RCC 7860 (cell line): ENCODE measurements around the gene ADGRB3.
"Not testable (repeated sequence)": the region's sequence is repeated elsewhere in the genome, so short reads cannot be mapped to it uniquely, and the experiment has no call there.

Experiments used
- DNase-seq: peaks from one replicate; pipeline ENCODE4 v3.0.0-alpha.2; 2015; ENCODE audit warnings: low spot score
- FAIRE-seq: peaks from 2 replicates; lab custom pipeline; 2012; peaks lifted over from hg19 to GRCh38; lab: Jason Lieb, UNC

The ADGRB3 gene

DNA sequence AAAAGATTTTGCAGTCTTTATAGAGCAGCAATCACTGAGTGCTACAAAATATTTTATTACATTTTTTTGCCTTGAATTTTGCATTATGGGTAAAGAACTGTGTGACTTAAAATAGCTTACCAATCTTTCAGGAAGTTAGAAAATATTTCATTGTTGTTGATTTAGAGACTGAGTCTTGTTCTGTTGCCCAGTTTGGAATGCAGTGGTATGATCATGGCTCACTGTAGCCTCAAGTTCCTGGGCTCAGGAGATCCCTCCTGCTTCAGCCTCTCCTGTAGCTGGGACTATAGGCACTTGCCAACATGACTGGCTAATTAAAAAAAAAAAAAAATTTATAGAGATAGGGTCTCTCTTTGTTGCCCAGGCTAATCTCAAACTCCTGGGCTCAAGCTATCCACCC is 100.8 kb downstream of the ADGRB3 start:
- FAIRE-seq (no peak), DNase-seq (no peak)

- FAIRE-seq (no peak), DNase-seq (no peak)
These were observed 102.0 kb downstream of the ADGRB3 start for GRCh38 chr6:68737061-68737460.

- FAIRE-seq (no peak), DNase-seq (no peak)
These were observed 103.0 kb downstream of the ADGRB3 start for GRCh38 chr6:68738039-68738438.

- DNase-seq (no peak), FAIRE-seq (no peak)
These were observed 105.9 kb downstream of the ADGRB3 start for GRCh38 chr6:68740828-68741500.

GRCh38 chr6:68741501-68742386 is 106.7 kb downstream of the ADGRB3 start:
- FAIRE-seq: no peak
- no peak for DNase-seq

GRCh38 chr6:68743099-68743498 is 108.0 kb downstream of the ADGRB3 start:
- no peak for FAIRE-seq
- DNase-seq: no peak

GRCh38 chr6:68744376-68744775 is 109.3 kb downstream of the ADGRB3 start:
- not testable (repeated sequence) for FAIRE-seq, DNase-seq

DNA sequence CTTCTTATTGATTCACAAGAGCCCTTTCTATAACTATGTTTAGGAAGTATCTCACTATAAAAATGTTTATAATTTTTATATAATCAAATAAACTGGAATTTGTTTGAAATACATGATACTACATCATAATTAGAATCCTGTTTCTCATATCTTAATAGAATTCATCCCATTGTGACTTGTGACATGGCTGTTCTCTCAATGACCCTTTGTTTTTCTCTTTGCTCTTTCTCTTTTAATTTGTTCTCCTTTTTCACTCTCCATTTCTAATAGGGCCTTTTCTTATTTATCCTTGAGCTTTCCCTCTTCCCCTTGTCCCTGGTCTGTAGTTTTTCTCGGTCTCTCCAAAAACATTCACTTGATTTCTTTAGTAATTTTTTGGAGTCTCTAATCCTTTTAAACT is 111.3 kb downstream of the ADGRB3 start:
- DNase-seq (no peak), FAIRE-seq (no peak)

DNA sequence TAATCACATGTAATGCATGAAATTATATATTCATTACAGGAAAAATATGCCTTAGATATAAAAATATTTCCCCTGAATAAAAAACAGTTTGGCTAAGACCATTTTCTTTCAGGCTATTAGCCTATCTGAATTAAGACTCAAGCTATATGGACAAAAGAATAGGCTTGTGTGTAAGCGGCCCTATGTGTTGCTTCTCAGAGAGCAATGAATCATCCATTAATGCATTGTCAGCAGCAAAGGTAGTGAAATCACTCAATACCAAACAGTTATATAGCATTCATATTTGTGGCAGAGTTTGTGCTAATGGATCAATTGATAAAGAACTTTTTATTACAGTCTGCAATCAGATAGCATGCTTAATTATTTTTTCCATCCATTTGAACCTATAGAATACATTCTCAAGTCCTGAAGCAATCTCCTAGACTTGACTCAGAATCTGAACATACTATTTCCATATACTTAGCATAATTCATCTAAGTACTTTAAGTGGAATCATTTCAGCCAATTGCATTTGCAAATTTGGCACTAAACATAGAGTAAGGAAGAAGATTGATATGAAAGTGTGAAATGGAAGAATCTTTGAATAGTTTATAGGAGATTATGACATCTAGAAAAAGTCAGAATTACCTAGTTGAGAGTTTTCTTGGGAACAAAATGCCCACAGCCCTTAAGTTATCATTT is 112.2 kb downstream of the ADGRB3 start:
- DNase-seq (no peak), FAIRE-seq (no peak)

- DNase-seq, FAIRE-seq: not testable (repeated sequence)
These were observed 112.8 kb downstream of the ADGRB3 start for GRCh38 chr6:68747832-68748231.

- DNase-seq: no peak
- FAIRE-seq: no peak
These were observed 119.7 kb downstream of the ADGRB3 start for GRCh38 chr6:68754681-68755213.

DNA sequence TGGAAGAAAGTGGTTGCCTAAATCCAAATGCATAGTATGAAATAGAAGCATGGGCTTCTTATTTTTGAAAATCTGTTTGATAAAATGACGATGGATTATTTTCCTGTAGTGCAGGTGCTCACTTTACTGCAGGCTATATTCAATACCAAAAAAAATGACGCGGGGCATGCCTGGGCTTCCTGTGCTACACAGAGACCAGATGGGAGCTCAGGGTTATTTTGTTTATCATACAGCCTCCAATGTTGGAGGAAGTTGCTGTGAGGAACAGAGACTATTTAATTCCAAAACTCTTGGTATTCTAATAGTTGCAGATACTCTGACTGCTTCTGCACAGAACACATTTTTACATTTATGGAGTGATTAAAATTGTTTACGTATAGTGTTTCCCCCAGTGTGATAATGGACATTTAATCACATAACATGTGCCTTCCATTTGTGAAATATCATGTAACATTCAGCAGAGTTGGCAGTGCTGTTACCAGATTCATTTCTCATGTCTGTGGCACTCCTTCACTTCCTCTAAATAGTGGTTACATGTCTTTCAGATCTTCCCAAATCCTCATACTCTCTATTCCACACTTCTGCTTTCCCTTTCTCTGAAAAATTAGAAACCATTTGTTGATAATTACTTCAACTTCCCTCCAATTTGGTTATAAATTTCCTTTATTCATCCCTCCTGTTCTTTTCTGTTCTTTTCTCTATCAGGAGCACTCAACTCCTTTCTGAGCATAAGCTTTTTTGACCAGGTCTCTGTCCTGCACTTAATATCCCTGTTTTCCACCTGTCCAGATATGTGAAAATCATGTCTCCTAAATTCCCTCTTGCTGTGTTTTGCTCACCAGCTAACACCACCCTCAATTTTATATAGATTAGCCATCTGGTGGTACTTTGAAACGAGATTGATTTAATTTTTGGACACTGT is 121.6 kb downstream of the ADGRB3 start:
- DNase-seq (no peak), FAIRE-seq (no peak)

DNA sequence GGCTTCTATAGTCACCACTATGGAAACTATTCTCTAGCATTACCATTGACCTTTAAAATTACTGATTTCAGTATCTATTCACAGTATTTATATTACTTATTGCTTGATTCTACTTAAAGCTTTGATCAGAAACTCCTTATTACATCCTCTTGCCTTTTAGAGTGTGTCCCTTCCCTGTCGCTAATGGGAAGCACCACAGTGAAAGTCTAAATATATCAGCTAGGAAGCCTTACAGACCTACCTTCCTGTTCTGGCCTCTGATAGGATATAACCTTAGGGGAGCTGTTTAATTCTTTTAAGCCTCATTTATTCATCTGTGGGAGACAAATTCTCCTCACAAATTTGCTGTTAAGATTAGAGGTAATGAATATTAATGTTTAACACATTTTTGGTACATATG is 122.7 kb downstream of the ADGRB3 start:
- DNase-seq (no peak), FAIRE-seq (no peak)

- DNase-seq (no peak), FAIRE-seq (no peak)
These were observed 123.5 kb downstream of the ADGRB3 start for GRCh38 chr6:68758559-68758958.

GRCh38 chr6:68760485-68760884 is 125.4 kb downstream of the ADGRB3 start:
- DNase-seq (no peak), FAIRE-seq (no peak)

DNA sequence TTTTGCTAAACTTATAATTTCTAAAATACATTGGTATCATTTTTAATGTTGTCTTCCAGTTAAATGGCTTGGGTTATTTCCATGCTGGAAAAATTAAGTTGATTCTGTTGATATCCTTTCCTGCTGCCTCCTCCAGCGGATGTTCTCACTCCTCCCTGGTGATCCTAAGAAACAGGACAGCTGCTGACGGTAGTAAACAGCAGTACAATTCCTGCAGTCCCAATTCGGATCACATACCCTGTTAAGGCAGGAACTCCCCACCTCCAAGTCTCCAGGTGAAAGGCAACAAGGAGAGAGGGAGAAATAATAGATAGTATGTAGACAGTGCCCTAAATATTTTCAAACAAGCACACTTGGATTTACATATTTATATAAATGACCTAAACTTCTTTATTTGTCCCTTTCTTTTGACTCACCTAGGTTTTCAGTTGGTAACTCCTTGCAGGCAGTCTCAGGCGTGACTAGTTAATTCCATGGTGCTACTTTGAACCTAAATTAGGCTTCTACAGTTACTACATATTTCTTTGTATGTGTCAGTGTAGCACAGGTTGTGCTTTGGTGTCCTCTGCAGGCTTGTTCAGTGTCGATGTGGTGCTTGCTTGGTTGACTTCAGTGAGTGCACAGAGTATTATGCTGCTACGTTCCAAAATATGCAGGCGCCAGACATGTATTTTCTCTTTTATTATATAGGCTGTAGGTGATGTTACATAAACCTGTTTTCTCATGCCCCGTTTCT is 126.0 kb downstream of the ADGRB3 start:
- FAIRE-seq: no peak
- DNase-seq: no peak

- no peak for DNase-seq
- no peak for FAIRE-seq
These were observed 126.9 kb downstream of the ADGRB3 start for GRCh38 chr6:68761985-68762384.

- FAIRE-seq: no peak
- no peak for DNase-seq
These were observed 136.3 kb downstream of the ADGRB3 start for GRCh38 chr6:68771426-68771825.

- FAIRE-seq: no peak
- DNase-seq: no peak
These were observed 139.8 kb downstream of the ADGRB3 start for GRCh38 chr6:68774843-68775242.

DNA sequence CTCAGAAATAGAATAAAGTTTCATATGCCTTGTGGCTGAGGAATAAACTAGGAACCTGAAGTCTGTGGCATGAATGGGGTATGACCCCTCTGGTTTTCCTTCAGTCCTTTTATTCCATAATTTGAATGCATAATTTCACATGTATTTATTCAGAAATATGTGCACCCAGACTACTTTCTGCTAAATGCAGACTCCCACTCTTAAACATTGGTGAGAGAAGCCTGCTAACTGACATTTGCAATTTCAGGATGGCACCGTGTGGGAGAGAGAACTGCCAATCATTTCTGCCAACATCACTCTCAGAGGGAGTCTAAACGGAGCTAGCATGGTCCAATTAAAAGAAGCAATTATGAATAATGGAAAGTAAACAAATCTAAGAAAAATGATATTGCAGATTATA is 141.3 kb downstream of the ADGRB3 start:
- no peak for FAIRE-seq
- DNase-seq: no peak
